SH-SY5Y (cell line): ENCODE data around the gene CGB3.
"Not testable (repeated sequence)": the region's sequence is repeated elsewhere in the genome, so short reads cannot be mapped to it uniquely, and the experiment has no call there.

Experiments
- GATA2 ChIP-seq: IDR thresholded peaks from 2 replicates; pipeline ENCODE4 v1.6.1; 2011; ENCODE audit warnings: mild to moderate bottlenecking, low read depth, low read length
- GATA3 ChIP-seq: IDR thresholded peaks from 2 replicates; pipeline ENCODE4 v1.6.1; 2011; ENCODE audit warnings: low read depth, mild to moderate bottlenecking, low read length, moderate library complexity

- TF ChIP-seq GATA3, GATA2: not testable (repeated sequence)
These were observed 24.9 kb upstream of the CGB3 start, which contains the start of gene CGB8 for GRCh38 chr19:49049011-49049410.
